Colonic mucosa (tissue), 4 donors: Measurements from ENCODE around the gene MFRP. TPM values are rescaled to one million over a fixed set of nuclear protein-coding genes. Genes with fewer than 3 reads are reported as not detected.
A peak's percentile ranks its signal among the peaks of the same experiment; 100 is the strongest.

Source experiments
- DNase-seq: peaks from one replicate; pipeline ENCODE4 v3.0.0-alpha.2; 2020
- H3K27ac ChIP-seq: fragments of 200-600 bp; one replicate; pipeline ENCODE4 v1.8.0; 2021
- H3K27me3 ChIP-seq: fragments of 200-600 bp; one replicate; pipeline ENCODE4 v1.8.0; 2021
- H3K36me3 ChIP-seq: fragments of 200-600 bp; one replicate; pipeline ENCODE4 v1.8.0; 2021
- H3K4me1 ChIP-seq: fragments of 200-600 bp; one replicate; pipeline ENCODE4 v1.8.0; 2021; ENCODE audit warnings: mild to moderate bottlenecking
- H3K4me3 ChIP-seq: fragments of 200-600 bp; one replicate; pipeline ENCODE4 v1.8.0; 2021
- H3K9ac ChIP-seq, 2 donors: one replicate each; pipeline ENCODE4 v1.7.0; 2013; ENCODE audit warnings: control low read depth in 2 of 2, low read depth in 2 of 2, low read length in 2 of 2
- H3K9me3 ChIP-seq: fragments of 200-600 bp; one replicate; pipeline ENCODE4 v1.8.0; 2021
- CTCF ChIP-seq: fragments of 200-600 bp; IDR thresholded peaks from one replicate; pipeline ENCODE4 v1.8.0; 2022; ENCODE audit warnings: antibody characterized with exemption, mild to moderate bottlenecking
- intact Hi-C: fragments of 100-400 bp; cut with DNase I; formaldehyde crosslinking; loops from one replicate; pipeline ENCODE4 v1.14.1; 2022
- total RNA-seq, 2 donors: library from RNA; stranded (reverse); fragmentation: NEBNext Ultra II Directional in 1 of 2; extraction: Animal tissue kit (Norgen Biotek cat#: 25700) in 1 of 2; gene quantifications; one replicate each; pipeline ENCODE4 v1.2.1, GENCODE V29; 2021
- donor health status: healthy.
- donor health status: DM: no; HTN: no; CAD: no.
- donor health status: DM: no; HTN: no; CAD: no.

The MFRP gene
- total RNA-seq, 2 donors from 2014 or later: not detected

DNA sequence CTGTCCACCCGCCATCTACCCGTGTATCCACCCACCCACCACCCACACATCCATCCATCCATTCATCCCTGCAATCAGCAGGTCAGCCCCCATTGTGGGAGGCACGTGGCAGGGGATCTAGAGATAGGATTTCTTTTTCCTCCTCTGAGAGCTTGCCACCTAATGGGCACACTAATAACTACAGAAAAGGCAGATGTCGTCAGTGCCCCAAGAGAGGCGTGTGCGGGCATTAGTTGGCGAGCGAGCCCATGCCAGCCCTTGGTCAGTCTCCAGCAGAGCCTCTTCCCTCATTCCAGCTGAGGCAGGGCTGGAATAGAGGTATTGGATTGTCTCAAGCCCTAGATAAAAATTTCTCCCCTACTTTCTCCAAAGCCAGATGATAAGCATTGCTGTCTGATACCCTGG lies 25.3 kb upstream of the MFRP start:
- no peak for DNase-seq
- Histone ChIP-seq H3K27ac (no peak overlapping the region), H3K36me3 (no peaks in the 10 kb centered on the region), H3K4me3 (no peak overlapping the region), H3K9ac (no peak overlapping the region), H3K4me1 (peaks cover 23% of the 10 kb centered on the region), H3K9me3 (no peaks in the 10 kb centered on the region), H3K27me3 (no peaks in the 10 kb centered on the region)
- intact Hi-C loops: loop anchor here (2.0 kb wide), 1 partner anchor 15 kb away; no protein-coding TSS in a partner anchor
- no peak for TF ChIP-seq CTCF

DNA sequence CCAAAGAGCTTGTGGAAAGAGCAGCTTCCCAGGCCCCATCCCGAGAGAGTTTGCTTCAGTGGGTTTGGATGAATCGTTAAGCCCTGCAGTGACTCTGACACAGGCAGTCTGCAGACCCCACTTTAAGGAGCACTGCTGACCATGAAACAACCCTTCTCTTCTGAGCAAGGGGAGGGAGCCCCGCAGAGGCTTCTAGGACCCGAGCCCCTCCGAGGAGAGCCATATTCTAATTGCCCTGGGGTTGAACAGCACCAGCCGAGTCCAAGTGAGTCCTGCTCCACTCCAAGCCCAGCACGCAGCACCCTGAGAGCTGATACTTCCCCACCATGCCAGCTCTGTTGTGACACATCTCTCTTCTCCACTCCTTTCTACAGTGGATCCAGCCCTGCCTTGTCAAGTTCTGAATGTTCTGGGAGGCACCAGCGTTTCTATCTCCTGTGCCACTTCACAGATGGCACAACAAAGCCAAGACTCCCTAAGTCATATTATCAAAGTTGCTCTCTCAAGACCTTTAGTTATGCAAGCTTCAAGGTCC lies 24.6 kb upstream of the MFRP start:
- intact Hi-C loops: no loop called here
- Histone ChIP-seq H3K4me3 (no peak overlapping the region), H3K27me3 (no peaks in the 10 kb centered on the region), H3K9ac (peak overlapping the region in 1 of 2 donors; percentile 68), H3K4me1 (peaks cover 23% of the 10 kb centered on the region), H3K27ac (peak overlapping the region; percentile 70), H3K9me3 (no peaks in the 10 kb centered on the region), H3K36me3 (no peaks in the 10 kb centered on the region)
- no peak for TF ChIP-seq CTCF
- DNase-seq: no peak

- H3K9ac ChIP-seq: peak overlapping the region in 1 of 2 donors; percentile 68
Measured at GRCh38 chr11:119370486-119371046, 24.1 kb upstream of the MFRP start.

DNA sequence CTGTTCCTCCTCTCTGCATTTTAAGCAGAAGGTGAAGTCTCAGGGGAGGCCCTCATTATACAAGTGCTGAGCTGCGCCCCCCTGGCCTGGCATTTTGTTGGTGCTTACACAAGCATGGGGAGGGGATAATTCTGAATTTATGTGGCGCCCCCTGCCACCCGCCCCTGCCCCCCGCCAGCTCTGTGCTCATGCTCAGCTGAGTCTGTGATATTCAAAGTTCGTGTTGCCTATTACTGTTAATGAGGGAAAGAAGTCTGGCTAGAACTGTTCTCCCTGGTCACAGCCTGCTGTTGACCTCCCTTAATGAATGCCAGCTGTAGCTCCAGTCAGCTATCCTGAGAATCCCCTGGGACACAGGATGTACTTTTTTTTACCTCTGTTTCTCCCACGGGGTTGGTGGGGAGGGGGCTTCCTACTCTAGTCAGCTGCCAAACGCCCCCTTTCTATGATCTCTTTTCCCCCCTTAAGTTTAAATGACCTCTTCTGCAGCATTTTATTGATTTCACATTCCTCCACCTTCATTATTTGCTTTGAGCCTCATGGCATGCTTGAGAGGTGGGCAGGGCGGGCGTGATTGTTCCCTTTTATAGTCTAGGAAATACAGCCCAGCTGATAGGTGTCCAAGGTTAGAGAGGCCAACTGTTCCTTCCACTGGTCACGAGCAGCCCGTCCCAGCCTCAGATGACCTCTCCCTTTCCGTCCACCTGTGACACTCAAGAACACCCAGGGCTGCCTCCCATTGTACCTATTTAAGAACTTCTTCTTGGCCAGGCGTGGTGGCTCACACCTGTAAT lies 22.8 kb upstream of the MFRP start:
- Histone ChIP-seq H3K4me3 (no peak overlapping the region), H3K4me1 (peaks cover 29% of the 10 kb centered on the region), H3K27ac (peak overlapping the region; percentile 70), H3K36me3 (no peaks in the 10 kb centered on the region), H3K9ac (peak overlapping the region in 1 of 2 donors; percentile 73), H3K9me3 (no peaks in the 10 kb centered on the region), H3K27me3 (no peaks in the 10 kb centered on the region)
- intact Hi-C loops: no loop called here
- peak; percentile 63 for DNase-seq
- no peak for TF ChIP-seq CTCF

More at GRCh38 chr11:119370486-119371046, 24.1 kb upstream of the MFRP start:
- H3K4me1 ChIP-seq: peaks cover 25% of the 10 kb centered on the region
- no peaks in the 10 kb centered on the region for H3K36me3 ChIP-seq
- no peaks in the 10 kb centered on the region for H3K27me3 ChIP-seq
- no peak for TF ChIP-seq CTCF
- intact Hi-C loops: no loop called here
- H3K4me3 ChIP-seq: no peak overlapping the region
- H3K27ac ChIP-seq: peak overlapping the region; percentile 70
- DNase-seq: peak; percentile 66
- H3K9me3 ChIP-seq: no peaks in the 10 kb centered on the region

DNA sequence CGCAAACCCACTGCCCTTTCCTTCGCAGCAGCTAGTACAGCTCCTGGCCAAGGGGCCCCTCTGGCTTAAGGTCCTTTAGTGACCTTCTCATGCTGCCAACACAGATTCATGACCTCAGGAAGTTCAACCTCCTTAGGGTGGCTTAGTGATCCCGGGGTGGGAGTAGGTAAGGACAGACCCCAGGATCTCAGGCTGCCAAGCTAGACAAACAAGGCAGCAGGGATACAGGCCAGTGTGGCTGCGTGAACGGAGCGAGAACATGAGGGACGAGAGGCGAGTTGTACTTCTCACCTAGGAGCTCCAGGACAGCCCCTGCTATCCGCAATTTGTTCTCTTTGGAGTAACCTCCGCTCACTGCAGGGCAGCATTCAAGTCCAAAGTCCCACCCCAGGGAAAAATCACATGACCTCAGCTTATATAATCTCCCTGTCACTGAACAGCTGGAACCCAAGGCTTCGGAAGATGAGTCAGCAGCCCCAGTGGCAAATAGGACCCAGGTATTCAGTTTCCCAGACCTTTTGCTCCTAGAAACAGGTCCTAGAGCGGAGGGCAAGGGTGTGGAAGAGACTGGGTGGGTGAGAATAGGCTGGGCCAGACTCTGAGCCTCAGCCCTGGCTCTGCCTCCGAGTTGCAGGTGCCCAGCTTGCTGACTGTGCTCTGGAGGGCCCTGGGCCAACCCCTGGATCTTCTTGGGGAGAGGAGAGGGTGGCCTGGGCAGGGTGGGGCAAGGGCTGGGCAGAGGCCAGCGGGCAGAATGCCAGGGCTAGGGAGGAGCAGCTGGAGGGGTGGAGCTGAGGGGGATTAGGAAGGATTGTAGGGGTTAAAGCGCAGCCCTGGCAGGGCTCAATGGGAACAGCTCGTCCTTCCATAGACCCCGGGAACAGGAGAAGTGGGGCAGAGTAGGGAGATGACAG lies 21.9 kb upstream of the MFRP start:
- Histone ChIP-seq H3K9ac (peak overlapping the region; percentile 48 to 73), H3K36me3 (no peaks in the 10 kb centered on the region), H3K9me3 (no peaks in the 10 kb centered on the region), H3K27ac (peak overlapping the region; percentile 70), H3K4me3 (no peak overlapping the region), H3K27me3 (no peaks in the 10 kb centered on the region), H3K4me1 (peaks cover 29% of the 10 kb centered on the region)
- DNase-seq: peak; percentile 89
- no peak for TF ChIP-seq CTCF
- intact Hi-C loops: no loop called here
